COLO668 (cell line): ENCODE data around the gene XXYLT1.

Source experiments
- DNase-seq: peaks from one replicate; lab custom pipeline; 2025; ENCODE audit not compliant: unreplicated experiment; lab: John Stamatoyannopoulos, UW

XXYLT1 gene

DNA sequence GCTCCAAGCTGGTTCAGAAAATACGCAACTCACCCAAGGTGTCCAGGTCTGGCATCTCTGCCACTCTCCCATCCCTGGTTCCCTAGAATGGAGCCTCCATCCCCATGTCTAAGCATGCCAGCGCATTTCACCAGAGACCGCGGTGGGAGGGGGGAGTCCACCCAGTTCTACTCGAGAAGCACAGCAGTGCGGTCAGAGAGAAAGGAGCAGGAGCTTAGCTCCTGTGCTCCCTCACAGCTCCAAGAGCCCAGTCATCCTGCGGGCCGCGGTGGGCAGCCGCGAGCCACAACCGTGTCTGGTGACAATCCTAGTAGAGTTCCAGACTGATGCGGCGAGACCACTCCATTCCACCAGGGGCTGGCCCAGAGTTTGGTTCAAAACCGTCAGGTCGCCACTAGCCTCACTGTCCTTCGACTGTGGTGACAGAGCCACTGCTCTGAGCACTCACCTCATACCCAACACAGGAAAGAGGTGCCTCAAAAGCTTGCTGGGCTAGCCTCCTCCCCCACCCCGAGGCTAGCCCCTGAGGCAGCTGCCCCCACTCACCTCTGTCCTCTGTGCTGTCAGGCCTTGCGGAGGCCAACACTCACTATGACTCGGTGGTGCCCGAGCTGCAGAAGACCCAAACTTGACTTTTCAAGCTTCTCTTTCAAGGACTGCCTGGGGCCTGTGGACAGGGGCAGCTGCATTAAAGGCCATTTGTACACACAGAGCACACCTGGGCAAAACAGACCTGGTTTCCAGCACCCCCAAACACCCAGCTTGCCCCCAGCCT is 185.4 kb downstream of the XXYLT1 start:
- no peak for DNase-seq

DNA sequence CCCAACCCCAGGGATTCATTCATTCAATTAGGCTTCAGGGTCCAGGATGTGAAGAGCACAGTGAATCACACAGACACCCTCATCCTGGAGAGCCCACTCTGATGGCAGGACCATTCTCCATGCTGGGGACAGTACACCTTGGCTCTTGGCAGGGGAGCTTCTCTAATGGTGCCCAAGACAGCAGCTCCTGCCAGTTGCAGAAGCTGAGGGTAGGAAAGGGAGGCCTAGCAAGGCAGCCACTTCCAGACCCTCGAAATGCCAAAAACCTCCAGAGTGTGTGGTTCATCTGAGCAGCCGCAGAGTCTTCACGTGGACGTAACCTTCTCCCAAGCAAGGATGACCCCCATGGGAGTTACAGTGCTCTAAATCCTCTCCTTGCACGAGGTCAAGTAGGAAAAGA is 186.2 kb downstream of the XXYLT1 start:
- DNase-seq, result no peak

DNA sequence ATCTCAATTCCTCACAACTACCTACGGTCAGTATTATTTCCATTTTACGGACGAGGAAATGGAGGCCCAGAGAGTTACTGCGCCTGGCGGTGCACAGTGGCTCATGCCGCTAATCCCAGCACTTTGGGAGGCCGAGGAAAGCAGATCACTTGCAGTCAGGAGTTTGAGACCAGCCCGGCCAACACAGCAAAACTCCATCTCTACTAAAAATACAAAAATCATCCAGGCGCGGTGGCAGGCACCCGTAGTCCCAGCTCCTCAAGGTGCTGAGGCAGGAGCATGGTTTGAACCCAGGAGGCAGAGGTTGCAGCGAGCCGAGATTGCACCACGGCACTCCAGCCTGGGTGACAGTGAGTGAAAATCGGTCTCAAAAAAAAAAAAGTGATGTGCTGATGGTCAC is 187.3 kb downstream of the XXYLT1 start:
- DNase-seq, result no peak

DNA sequence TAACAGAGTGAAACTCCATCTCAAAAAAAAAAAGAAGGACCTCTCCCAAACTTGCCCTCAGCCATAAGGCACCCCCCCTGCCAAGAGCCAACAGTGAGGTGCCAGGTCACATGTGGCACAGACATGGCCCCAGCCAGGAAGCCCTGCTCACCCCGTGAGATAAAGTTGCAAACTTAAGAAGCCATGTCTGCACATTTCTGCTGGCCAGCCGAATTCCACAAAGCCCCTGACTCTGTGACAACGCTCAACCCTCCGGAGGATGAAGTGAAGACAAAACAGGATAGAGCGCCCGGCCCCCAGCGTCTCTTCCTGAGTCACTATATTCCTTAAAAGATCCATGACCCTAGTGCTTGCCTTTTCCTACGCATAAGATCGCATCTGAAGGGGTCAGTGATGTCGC is 188.1 kb downstream of the XXYLT1 start:
- no peak for DNase-seq

DNA sequence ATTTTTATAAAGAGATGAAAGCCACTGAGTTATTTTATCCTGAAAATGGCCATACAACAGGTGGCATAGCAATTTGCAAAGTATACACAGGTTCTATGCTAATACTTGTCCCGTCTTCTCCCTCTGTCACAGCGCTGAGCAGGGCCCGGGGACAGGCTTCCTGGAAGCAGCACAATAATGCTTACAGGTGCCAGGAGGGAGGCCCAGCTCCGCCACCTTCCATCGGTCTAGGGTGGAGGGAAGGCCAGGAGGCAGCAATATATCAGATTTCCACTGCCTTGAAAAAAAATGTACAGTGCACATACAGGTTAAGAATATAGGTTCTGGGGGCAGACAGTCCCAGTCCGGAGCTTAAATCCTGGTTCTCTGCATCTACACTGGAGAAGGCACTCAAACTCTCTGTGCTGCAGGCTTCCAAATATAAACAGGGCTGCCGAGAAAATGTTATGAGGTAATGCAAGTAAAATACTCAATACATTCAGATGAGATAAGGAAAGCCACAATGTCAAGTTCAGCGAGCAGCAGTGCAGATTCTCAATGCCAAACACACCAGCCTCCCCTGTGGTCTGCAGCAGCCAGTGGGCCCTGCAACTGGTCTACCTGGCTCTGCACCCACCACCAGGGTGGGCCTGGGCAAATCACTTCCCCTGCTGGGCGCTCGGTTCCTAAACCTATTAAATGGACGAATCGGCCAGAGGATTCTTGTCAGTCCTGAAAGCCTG is 189.6 kb downstream of the XXYLT1 start:
- peak; percentile 13 for DNase-seq

DNA sequence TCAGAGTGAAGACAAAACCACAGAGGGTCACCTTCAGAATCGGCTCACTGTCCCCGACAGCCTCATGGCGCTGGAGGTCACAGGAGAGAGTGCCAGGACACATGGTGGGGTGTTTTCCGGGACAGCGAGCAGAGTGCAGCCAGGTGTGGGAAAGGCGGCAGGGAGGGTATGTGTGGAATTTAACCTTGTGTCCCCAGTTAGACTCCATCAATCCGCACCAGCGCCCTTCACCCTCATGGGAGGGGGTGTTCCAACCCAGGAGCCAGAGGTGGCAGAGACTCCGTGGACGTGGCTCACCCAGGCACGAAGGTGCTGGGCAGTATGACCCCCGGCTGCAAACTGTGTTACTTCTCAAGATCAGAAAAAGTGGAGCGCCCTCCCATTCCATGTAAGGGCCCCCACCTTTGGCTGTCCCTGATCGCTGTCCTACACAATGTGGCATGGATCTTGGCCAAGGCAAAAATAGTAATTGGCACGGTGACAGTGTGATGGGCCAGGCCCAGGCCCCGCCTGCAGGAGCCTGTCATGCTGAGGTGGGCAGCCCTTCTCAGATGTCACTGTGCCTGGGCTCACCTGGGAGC is 190.3 kb downstream of the XXYLT1 start:
- DNase-seq, result peak; percentile 29

DNA sequence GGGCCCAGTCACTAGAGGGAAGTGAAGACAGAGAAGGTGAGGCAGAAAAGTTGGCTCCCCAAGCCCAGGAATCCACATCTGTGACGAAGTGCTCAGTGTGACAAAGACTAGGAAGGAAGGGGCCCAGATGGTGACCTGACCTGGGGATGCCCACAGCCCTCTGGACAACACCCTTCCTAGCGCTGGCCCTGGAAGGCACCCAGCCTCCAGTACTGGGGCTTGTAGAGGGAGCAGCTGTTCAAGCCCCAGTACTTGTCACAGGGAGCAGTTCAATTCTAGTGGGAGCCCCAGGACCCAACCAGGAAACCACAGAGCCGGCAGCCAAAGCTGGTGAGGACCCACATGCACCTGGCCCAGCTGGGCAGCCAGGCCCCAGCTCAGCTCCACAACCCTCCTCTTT is 190.8 kb downstream of the XXYLT1 start:
- DNase-seq, result peak; percentile 21

DNA sequence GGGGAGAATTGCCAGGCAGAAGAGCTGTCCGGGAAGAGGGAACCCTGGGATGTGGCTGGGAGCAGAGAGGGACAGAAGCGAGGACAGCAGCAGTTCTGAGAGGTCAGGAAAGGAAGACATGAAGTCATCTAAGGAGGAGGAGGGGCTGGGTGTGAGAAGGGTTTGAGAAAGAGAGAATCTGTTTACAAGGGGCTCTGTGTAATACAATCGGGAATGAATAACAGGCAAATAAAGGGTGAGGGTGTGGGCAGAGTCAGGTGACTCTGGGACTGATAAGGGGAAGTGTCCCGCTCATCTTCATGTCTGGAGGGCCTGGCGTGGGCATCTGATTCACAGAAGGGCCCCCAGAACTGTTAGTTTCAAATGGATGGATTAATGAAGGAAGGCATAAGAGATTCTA is 191.3 kb downstream of the XXYLT1 start:
- no peak for DNase-seq

DNA sequence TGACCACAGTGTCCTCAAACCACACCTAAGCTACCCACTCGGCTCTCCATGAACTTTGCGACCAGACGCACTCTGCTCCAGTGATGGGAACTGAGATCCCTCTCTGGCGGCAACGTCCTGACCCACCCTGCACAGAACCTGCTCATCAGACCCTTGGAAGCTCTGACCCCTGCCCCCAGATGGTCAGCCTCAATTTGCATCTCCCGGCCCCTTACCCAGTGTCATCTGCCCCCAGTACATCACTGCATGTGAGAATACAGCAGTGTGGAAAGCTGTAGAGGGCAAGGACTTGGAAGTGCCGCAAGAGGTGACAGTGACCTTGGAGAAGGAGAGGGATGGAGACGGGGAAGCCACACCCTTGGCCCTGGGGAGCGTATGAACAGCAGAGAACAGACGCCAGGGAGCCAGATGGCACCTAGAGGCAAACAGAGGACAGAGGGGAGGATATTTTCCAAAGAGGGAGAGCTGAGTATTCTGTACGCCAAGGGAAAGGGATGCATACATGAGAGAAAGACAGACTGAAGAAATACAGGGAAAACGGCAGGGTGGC is 192.0 kb downstream of the XXYLT1 start:
- no peak for DNase-seq

DNA sequence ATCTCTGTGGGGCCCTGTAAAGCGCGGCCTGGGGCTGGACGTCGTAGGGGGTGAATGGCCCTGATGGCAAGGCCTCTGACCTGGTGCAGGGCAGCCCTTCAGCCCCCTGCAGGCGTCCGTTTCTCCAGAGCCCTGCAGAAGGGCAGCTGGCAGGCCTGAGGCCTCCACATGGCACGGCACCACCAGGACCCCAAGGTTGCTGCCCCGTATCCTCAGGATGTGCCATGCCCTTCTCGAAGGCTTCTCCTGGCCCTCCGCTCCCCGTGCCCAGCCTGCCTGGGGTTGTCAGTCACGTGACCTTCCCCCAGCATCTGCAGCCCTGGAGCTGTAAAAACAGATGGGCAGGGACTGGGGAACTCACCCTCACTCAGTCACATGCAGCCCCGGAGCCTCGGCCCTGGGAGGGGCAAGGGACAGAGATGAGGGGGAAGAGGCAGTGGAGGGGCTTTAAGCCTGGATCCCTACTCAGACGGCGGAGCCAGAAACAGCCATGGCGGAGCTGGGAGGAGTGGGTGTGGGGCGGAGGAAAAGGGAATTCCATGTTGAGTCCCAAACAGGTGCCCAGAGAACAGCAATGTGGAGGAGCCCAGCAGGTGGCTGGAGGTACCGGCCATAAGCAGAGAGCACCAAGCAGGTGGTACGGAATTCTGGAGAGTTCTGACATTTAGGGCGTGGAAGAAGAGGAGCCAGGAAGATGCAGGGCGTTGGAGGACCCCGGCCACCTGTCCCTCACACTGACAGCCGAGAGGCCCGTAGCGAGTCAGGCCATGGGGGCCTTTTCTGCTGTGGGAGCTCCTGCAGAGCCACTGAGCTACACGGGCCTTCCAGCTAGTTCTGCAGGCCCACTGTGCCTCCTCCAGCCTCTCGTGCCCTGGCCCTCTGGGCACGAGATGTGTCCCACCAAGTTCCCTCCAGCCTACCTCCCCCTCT is 193.1 kb downstream of the XXYLT1 start:
- no peak for DNase-seq

DNA sequence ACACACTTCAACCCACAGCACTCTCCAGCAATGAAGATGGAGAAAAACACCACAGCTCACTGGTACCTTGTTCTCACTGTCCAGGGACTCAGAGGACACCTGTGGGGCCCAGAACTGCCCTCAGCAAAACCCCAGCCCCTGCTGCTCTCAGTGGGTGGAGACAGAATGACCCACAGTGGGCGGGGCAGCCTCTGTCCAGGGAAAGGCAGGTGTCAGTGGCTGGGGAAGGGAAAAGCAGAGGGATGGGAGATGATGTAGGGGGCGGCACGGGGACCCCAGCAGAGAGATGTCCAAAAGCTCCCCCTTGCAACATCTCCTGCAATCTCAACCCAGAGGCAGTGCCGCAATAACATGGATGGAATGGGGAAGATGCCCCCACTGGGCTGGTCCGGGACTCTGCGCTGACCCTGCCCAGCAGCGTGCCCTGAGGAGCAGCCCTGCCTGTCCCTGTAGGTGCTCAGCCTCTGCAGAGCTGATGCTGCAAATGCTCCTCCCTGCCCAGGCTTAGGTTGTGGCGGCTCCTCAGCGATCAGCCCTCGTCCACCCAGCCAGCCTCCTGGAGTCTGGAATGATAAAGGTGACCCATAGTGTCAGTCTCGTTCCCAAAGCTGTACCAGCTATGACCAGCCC is 193.9 kb downstream of the XXYLT1 start:
- no peak for DNase-seq

DNA sequence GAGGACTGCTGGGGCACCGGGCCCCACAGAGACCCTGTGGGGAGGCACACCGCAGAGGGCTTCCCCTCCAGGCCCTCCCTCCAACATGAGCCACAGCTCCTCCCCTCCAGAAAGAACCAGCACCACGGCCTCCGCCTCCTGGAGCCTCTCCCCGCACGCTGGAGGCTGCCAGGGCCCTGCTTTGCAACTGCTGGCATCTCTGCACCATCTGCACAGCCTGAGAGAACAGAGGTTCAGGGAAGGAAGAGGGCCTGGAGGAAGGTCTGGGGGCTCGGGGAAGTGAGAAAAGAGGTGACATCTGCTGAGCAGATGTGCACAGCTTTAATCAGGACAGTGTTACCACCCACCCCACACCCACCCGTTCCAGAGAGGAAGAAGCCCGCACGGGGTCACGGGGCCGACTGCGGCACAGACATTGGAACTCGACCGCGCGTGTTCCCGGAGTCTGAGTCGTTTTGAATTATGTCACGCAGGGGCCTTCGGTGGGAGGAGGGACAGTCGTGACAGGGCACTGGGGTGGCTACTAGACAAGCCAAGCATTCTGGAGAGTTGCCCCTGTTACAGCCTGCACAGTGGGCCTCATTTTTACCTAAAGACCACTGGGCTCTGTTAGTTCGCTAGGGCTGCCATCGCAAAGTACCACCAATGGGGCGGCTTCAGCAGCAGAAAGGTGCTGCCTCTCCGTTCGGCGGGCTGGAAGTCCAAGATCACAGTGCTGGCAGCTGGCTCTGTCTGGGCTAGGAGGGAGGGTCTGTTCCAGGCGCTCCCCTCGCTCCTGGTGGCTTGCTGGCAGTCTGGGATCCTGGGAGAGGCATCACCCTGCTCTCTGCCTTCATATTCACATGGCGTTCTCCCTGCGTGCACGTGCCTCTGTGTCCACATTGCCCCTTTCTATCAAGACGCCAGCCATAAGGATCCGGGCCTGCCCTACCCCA is 194.8 kb downstream of the XXYLT1 start:
- no peak for DNase-seq

DNA sequence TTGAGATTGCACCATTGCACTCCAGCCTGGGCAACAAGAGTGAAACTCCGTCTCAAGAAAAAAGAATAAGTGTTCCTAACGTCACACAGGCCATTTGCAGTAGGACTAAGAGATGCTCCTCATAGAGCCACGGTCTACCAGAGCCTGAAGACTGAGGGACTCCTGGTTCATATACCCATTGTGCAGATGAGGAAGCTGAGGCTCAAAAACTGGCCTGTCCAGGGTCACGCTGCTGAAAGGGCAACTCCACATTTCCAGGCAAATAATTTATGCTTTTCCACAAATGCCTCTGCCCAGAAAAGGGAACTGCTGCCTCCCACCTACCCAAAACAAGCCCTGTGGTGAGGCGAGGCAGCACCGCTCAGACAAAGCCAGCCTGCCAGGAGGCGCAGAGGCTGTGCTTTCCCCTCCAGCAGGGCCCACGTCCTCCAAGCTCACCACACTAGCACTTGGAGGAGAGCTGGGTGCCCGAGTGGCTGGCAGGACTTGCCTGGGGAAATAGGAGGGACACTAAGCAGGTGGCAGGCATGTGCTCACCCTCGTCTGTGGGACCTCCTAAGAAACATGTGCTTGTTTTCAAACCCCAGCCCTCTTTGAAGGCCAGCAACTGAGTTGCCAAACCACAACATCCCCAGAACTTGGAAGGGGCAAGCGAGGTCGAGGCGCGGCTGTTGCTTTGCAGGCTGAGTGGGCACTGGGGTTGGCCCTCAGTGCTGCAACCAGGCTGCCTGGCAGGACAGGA is 195.6 kb downstream of the XXYLT1 start:
- DNase-seq, result no peak

DNA sequence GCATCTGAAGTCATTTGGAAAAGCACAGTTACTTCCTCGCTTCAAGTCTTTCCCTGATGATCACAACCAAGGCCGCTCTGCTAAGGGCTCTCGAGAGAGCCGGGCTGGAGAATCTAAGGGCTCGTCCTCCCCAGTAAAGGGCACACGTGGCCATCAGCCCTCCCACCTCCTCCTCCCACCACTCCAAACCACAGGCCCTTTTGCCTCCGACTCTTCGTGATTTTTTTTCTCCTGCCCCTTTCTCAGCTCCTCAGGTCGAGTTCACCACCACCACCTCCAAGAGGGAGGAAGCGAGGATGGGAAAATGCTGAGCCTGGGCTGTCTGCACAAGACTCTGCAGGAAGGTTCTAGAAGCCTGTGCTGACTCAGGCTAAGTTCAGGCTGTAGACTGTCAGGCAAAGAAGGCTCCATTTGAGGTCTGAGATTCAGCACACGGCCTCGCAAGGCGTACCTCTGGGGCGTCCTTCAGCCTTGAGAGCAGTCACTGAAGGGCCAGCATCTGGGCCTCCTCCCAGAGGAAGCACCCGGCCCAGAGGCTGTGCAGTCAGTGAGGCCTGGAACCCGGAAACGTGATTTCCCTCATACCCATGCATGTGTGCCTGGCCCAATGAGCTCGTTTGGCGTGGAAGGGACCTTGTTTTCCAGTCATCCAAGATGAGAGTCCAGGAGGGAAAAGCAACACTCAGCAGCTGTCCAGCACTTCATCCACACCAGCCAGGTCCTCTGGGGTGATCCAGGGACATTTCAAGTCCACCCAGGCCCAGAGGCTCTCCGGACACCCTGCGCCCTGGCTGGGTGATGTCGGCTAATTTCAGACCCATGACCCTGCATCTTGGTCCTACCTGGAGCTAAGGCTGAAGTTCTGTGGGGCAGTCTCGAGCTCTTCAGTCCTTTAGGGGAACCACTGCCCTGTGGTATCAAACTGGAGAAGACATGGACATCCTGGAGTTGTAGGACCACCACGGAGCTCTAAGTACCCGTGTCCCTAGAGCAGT is 196.8 kb downstream of the XXYLT1 start:
- no peak for DNase-seq

DNA sequence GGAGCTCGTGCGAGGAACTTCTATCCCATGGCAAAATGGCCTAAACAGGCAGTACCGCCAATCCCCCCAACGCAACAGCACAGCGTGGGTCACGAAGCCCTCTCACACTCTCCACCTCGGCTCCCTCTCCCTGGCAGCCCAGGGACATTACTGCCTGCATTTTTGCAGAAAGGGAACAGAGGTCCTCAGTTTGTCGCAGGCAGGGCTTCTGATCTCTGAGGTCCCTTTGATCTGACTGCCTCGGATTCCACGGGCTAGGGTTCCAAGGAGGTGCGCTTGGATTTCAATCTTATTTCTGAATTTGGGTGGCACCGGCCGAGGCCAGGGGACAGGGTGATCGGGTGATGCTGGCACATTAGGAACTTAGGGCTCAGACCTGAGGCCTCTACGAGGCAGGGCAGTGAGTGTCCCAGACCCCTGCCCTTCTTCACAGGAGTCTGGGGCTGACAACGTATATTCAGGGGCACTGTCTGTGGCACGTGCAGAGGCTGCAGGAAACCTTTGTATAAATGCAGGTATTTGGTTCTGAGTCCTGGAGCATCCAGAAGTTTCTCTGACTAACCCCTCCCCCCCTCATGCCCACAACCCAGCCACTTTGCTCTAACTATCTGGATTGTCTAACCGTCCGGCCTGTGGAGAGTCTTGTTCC is 197.9 kb downstream of the XXYLT1 start:
- no peak for DNase-seq

DNA sequence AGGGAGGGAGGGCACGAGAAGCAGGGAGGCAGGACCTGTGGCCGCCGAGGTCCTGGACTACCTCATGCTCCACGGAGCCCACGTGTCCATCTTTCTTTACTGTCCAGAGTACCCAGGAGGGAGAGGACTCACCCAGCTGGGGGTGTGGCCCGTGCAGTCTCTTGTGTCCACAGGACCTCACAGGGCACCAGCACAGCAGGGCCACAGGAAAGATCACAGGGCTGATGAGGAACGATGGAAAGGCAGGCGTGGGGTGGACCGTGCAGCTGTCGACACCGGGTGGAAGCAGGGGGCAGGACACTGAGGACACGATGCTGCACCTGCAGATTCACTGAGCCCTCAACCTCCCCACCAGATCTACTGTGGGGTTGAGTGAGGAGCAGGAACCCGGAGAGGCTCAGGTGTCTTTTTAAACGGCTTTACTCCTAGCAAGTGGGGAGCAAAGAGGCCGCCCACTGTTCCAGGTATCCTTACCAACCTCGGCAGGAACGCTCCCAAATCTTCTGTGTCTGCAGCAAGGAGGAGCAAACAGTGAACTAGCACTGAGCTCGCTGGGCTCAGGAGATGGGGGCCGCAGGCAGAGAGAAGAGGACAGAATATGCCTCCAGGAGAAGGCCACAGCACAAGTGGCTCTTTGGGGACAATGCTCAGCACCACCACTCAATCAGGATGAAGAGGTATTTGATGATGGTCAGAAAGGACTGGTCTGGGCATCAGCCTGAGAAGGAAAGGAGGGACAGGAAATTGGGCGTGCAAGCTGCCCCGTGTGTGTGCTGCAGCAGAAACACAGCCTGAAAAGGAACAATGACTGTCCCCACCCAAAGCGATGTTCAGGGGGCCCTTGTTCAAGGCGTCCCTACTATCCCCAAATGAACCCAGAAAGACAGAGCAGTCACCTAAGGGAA is 198.8 kb downstream of the XXYLT1 start:
- DNase-seq, result no peak
